Nephron progenitor cell (in vitro differentiated cells): ENCODE measurements around the gene EYA2.

Experiments
- DNase-seq: peaks from one replicate; pipeline ENCODE4 v3.0.0; 2021
- H3K27ac Mint-ChIP-seq: 2 replicates; pipeline ENCODE4 v1.8.0; 2021; ENCODE audit warnings: mild to moderate bottlenecking, moderate library complexity, mixed read lengths
- H3K27me3 Mint-ChIP-seq: 2 replicates; pipeline ENCODE4 v1.8.0; 2021; ENCODE audit warnings: mild to moderate bottlenecking, low read depth, mixed read lengths; ENCODE audit not compliant: poor library complexity
- H3K36me3 Mint-ChIP-seq: 2 replicates; pipeline ENCODE4 v1.8.0; 2021; ENCODE audit warnings: low read depth, mixed read lengths
- H3K4me1 Mint-ChIP-seq: 2 replicates; pipeline ENCODE4 v1.8.0; 2021; ENCODE audit warnings: mixed read lengths
- H3K4me3 Mint-ChIP-seq: 2 replicates; pipeline ENCODE4 v1.8.0; 2021; ENCODE audit warnings: mild to moderate bottlenecking, moderate library complexity, mixed read lengths
- H3K9me3 Mint-ChIP-seq: 2 replicates; pipeline ENCODE4 v1.8.0; 2021; ENCODE audit warnings: mild to moderate bottlenecking, moderate library complexity, mixed read lengths
- CTCF ChIP-seq: fragments of 200-600 bp; sonication (generic); IDR thresholded peaks from 2 replicates; pipeline ENCODE4 v1.5.0; 2021; ENCODE audit warnings: antibody characterized with exemption

EYA2 gene

GRCh38 chr20:47222468-47223119 is 328.0 kb downstream of the EYA2 start:
- TF ChIP-seq CTCF: no peak
- Mint-ChIP-seq H3K36me3 (peaks cover 80% of the 10 kb centered on the region), H3K4me1 (no peaks in the 10 kb centered on the region), H3K27ac (no peak overlapping the region), H3K4me3 (no peak overlapping the region), H3K9me3 (no peaks in the 10 kb centered on the region), H3K27me3 (no peaks in the 10 kb centered on the region)
- DNase-seq: no peak

- no peak for DNase-seq
- Mint-ChIP-seq H3K4me1 (no peaks in the 10 kb centered on the region), H3K27ac (no peak overlapping the region), H3K9me3 (no peaks in the 10 kb centered on the region), H3K27me3 (no peaks in the 10 kb centered on the region), H3K4me3 (no peak overlapping the region), H3K36me3 (peaks cover 80% of the 10 kb centered on the region)
- no peak for TF ChIP-seq CTCF
Observed at GRCh38 chr20:47223896-47224295, 329.3 kb downstream of the EYA2 start.

- DNase-seq: no peak
- Mint-ChIP-seq H3K27ac (no peak overlapping the region), H3K9me3 (no peaks in the 10 kb centered on the region), H3K36me3 (peaks cover 84% of the 10 kb centered on the region), H3K4me3 (no peak overlapping the region), H3K27me3 (no peaks in the 10 kb centered on the region), H3K4me1 (no peaks in the 10 kb centered on the region)
- TF ChIP-seq CTCF: no peak
Observed at GRCh38 chr20:47224300-47224791, 329.7 kb downstream of the EYA2 start.

GRCh38 chr20:47224857-47225256 is 330.2 kb downstream of the EYA2 start:
- Mint-ChIP-seq H3K9me3 (no peaks in the 10 kb centered on the region), H3K4me1 (no peaks in the 10 kb centered on the region), H3K27ac (no peak overlapping the region), H3K36me3 (peaks cover 84% of the 10 kb centered on the region), H3K4me3 (no peak overlapping the region), H3K27me3 (no peaks in the 10 kb centered on the region)
- DNase-seq: no peak
- no peak for TF ChIP-seq CTCF

DNA sequence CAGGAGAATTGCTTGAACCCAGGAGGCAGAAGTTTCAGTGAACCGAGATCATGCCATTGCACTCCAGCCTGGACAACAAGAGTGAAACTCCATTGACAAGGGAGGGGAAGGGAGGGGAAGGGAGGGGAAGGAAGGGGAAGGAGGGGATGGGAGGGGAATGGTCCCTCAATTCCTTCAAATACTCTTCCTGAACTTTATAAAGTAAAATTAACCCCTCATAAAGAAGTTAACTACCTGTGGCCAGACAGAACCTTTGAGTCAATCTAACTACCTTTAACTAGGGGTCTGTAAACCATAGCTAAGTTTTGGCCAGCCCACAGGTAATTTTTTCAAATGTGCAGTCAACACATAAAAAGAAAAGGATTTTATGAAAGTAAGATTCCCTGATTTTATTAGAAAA is 330.8 kb downstream of the EYA2 start:
- no peak for DNase-seq
- no peak for TF ChIP-seq CTCF
- no peaks in the 10 kb centered on the region for H3K27me3 Mint-ChIP-seq
- no peak overlapping the region for H3K4me3 Mint-ChIP-seq
- H3K27ac Mint-ChIP-seq: peak overlapping the region; percentile 73
- peaks cover 79% of the 10 kb centered on the region for H3K36me3 Mint-ChIP-seq
- no peaks in the 10 kb centered on the region for H3K9me3 Mint-ChIP-seq
- peaks cover under 1% of the 10 kb centered on the region for H3K4me1 Mint-ChIP-seq

DNA sequence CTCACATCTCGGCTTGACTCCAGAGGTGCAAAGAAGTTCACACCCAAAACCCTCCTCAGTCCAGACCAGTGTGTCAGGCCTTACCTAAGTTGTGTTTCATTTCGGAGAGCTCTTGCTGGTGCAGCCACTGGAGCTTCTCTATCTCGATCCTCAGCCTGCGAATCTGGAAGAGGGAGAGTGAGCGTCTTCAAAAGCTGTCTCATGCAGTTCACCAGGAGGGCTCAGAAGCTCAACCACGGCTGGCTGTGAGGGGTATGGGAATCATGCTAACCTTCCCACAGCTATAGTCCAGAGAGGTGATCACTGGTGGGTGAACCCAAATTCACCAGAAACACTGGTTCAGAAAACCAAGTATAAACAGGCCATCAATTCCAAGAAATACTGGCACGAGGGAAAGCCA is 332.5 kb downstream of the EYA2 start:
- Mint-ChIP-seq H3K9me3 (no peaks in the 10 kb centered on the region), H3K27ac (no peak overlapping the region), H3K4me3 (no peak overlapping the region), H3K27me3 (no peaks in the 10 kb centered on the region), H3K36me3 (peaks cover 80% of the 10 kb centered on the region), H3K4me1 (peaks cover 16% of the 10 kb centered on the region)
- TF ChIP-seq CTCF: no peak
- DNase-seq: no peak
